HG03439 (cell line): ENCODE results near the gene FBLN2.

Experiments
- ATAC-seq: cut with Tn5 transposase; IDR thresholded peaks from one replicate; pipeline ENCODE4 v1.9.1; 2021; ENCODE audit warnings: mild to moderate bottlenecking, moderate library complexity; ENCODE audit not compliant: unreplicated experiment

FBLN2 gene

DNA sequence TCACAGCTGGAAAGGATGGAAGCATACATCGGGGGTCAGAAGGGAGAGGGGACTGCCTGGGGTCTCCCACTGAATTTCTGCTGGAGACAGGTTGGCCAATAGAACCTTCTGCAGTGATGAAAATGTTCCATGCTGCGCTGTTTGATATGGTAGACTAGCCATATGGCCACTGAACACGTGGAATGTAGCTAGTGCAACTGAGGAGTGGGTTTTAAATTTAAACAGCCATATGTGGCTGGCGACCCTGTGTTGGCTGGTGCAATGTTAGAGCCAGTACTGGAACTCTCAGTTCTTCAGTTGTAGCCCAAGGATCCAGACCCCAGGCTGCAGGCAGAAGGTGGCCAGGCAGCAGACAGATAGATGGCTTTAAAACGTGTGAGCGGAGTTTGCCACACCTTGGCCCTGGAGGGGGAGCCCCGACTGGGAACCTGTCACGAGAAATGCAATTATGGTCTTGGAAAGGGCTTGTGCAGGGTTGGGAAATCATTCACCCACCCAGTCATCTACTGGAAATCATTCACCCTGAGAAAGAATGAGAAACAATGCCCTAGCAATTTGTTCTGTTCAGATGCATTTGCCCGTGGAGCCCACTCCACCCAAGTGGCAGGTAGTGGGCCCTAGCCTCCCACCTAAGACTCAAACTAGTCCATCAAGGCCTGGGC, 127.6 kb downstream of the FBLN2 start:
- ATAC-seq = no peak

DNA sequence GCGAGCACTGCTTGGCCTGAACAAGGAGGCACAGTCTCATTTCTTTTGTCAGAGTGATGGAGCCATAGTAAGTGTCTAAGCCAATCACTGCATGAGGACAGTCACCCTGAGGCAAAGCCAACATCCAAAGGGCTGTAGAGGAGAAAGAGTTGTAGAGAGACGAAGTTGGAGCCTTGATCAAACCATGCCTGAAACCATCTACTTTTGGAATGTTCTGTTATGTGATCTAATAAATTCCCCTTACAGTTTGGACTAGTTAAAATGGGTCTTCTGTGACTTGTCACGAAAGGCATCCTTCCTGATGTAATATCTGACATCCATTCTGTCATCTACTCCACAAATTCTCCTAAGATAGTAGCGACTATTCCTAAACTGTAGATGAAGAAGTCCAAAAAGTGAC, 128.3 kb downstream of the FBLN2 start:
- no peak for ATAC-seq

DNA sequence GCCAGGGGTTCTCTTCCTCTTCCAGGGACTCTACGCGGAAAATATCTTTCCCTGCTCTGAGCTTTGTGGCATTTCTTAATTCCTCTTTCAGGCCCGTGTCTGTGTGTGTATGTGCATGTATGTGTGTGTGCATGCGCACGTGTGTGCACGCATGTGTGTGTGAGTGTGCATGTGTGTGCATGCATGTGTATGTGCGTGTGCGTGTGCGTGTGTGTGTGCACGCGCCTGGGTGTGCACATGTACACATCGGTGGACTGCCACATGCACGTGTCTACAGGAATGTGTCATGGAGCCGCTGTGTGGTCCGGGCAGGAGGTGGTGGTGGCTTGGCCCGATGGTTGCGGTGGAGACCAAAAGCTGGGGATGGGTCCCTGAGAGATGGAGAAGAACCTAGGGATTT, 133.0 kb downstream of the FBLN2 start:
- no peak for ATAC-seq

DNA sequence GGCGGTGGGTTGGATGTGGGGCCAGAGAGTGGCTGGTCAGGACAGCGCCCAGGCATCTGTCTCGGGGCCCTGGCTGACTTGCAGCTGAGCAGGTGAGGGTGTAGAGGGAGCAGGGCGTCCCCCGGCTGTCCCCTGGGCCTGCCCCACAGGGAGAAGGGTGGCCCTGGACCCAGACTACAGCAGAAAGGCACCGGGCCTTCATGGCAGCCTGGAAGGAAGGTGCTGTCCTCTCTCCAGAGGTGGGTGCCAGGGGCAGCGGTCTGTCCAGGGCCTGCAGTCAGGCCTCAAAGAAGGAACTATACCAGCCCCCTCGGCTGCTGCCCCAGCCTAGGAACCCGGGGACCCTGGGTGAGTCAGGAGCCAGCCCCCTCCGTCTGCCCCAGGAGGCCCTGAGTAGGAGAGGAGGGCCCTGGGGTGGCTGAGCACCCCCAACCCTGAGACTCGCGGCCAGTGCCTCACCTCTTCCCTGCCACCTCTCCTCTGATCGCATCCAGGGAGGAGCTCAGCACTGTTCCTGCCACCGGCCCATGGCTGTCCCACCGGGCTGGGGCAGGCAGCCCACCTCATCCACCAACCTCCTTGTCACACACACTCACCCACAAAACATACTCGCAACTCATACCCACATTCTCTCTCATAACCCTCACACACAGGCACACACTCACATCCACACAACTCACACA, 133.5 kb downstream of the FBLN2 start:
- no peak for ATAC-seq

DNA sequence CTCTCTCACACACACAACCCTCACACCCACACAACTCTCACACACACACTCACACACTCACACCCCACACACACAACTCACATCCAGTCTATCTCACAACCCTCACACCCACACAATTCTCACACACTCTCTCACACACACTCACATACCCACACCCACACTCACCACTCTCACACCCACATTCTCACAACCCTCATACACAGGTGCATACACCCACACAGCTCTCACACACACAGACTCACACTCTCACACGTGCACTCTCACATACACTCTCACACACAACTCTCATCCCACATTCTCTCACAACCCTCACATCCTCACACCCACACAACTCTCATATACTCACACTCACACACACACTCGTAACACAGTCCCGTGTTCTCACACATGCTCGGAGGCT, 134.4 kb downstream of the FBLN2 start:
- ATAC-seq = no peak

DNA sequence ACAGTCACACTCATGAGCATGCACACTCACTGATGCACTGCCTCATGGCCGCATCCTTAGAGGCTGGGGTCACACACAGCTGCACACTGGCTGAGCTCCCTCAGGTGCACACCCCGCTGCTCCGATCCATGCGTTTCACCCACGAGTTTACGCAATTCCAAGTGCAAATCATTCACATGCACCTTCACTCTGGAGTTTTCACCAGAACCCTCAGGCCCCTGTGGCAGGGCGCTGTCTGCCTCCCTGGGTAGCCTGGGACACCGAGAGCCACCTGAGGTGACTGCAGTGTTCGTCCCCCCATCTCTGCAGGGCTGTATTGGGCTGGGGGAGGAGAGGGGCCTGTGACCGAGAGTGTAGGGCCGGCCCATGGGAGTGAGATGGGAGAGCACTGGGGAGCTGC, 134.8 kb downstream of the FBLN2 start:
- ATAC-seq = no peak

DNA sequence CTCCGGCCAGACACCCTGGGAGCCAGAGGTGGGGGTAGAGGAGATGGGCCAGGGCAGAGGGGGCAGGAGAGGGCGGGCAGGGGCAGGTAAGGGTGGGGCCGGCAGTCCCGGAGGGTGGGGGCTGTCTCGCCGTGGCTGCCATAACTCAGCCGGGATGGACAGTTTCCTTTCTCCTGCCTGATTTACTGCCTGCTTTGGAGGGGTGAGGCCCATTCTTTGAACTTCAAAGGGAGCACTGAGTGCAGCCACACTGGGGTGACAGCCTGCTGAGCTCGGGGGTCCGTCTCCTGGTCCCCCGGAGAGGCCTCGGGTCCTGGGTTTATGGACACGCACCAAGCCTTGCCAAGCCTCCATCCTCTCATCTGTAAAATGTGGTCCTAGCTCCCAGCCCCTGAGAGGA, 135.4 kb downstream of the FBLN2 start:
- ATAC-seq = no peak

DNA sequence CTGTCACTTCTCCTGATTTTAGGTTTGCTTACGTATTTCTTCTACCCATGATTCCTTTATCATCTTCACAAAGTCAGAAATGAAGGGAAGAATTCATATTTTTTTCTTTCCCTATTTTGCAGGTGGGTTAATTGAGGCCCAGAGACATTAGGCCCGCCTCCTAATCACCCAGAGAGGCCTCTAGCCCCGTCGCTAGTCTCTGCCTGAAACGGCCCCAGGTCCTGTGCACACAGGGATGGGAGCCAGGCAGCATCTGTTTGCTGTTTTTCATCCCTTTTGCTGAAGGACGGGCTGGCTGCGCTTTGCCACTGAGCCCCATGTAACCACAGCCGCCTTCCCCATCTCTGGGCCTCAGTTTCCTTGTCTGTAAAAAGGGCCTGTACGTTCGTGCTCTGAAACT, 135.9 kb downstream of the FBLN2 start:
- no peak for ATAC-seq

DNA sequence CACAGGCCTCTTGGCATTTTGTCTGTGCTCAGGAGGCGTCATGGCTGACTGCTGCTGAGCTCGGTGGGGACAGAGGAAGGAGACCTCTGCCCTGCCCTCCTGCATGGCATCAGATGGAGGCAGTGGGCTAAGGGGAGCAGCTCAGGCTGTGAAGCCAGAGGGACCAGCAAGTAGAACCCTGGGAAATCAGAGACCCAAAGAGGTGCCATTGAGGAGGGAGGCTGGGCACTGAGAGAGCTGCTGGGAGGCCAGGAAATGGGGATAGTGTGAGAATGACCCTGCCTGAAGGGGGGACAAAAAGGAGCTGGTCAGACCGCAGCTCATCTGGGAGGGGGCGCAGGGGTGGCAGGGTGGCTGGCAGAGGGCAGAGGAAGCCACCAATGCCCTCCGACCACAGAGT, 136.8 kb downstream of the FBLN2 start:
- ATAC-seq = no peak

DNA sequence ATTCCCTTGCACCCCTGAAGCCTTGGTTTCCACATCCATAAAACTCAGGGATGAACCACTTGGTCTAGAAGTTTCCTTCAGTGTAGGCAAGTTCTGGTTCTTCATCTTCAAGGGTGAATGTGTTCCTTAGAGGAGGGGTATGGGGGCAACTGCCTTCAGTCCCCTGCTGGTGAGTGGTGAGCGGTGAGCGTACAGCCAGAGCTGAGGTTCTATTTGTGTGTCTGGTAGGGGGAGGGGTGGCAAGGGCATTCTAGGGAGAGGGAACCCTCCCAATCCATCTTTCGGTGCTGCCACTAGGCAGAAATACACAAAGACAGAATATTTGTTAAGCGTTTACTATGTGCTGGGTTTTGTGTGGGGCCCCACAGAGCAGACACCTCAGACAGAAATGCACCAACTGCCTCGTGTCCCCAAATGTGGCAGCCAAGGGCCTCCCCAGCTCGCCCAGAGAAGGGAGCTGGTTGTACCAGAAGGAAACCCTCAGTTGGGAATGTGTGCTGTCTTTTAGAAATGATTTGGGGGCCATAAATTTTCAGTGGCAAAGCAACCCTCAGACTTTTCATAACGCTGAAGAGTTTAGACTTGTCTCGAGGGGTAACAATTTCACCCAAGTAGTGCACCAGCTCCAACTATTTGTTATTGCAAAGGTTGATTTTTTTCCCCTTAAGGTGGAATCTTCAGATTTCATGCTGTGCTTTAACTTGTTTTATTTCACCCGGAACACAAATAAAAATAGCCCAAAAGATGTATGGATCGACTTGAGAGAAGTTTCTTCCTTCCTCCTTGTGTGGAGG, 137.6 kb downstream of the FBLN2 start:
- no peak for ATAC-seq

DNA sequence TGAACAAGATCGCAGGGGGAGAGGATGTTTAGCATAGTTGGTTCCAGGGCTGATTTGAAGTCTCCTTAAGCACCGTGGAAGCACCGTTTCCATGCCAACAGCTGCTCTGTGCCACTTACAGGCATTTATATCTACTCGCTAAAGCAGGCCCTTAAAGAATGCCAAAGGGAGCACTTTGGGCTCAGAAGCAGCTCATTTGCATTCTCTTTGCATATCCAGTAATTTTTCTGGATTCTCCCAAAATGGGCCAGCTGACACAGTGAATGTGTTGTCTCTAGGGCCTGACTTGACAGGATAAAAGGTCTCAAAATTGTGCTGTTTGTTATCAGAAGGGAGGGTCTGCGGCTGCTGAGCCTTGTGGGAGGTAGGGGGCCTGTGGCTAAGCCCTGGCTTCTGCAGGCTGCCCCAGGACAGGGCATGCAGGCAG, 138.6 kb downstream of the FBLN2 start:
- ATAC-seq = no peak
